GM23338 (cell line): ENCODE data around the gene UST. TPM values are rescaled to one million over a fixed set of nuclear protein-coding genes. Genes with fewer than 3 reads are reported as not detected.

Experiments used
- ATAC-seq: fragments of 200-7000 bp; cut with Tn5 transposase; 3 replicates; pipeline ENCODE4 v1.9.1; 2020
- DNase-seq: peaks from one replicate; pipeline ENCODE4 v3.0.0-alpha.2; 2015; ENCODE audit warnings: low spot score
- H2AFZ ChIP-seq: fragments of 200-600 bp; sonication (generic); 2 replicates; pipeline ENCODE4 v1.8.0; 2016; ENCODE audit warnings: antibody characterized with exemption, mild to moderate bottlenecking, moderate library complexity
- H3F3A ChIP-seq: fragments of 200-600 bp; sonication (generic); replicated peaks from 2 replicates; pipeline ENCODE4 v1.8.0; 2017; ENCODE audit warnings: antibody characterized with exemption, mixed run types, low read depth
- H3K27ac ChIP-seq: fragments of 200-600 bp; sonication (generic); 2 replicates; pipeline ENCODE4 v1.6.1; 2016; ENCODE audit warnings: low read depth
- H3K27me3 ChIP-seq: fragments of 200-600 bp; sonication (generic); 2 replicates; pipeline ENCODE4 v1.8.0; 2016; ENCODE audit warnings: mild to moderate bottlenecking, mixed run types, moderate library complexity; ENCODE audit not compliant: insufficient read depth
- H3K36me3 ChIP-seq: fragments of 200-600 bp; sonication (generic); 2 replicates; pipeline ENCODE4 v1.8.0; 2016; ENCODE audit warnings: mild to moderate bottlenecking; ENCODE audit not compliant: insufficient read depth
- H3K4me1 ChIP-seq: fragments of 200-600 bp; sonication (generic); 2 replicates; pipeline ENCODE4 v1.8.0; 2016; ENCODE audit warnings: mild to moderate bottlenecking, moderate library complexity; ENCODE audit not compliant: insufficient read depth
- H3K4me2 ChIP-seq: fragments of 200-600 bp; sonication (generic); 2 replicates; pipeline ENCODE4 v1.7.1; 2017; ENCODE audit warnings: mixed run types
- H3K4me3 ChIP-seq: fragments of 200-600 bp; sonication (generic); 2 replicates; pipeline ENCODE4 v1.6.1; 2016; ENCODE audit warnings: mixed run types
- H3K79me2 ChIP-seq: fragments of 200-600 bp; sonication (generic); replicated peaks from 2 replicates; pipeline ENCODE4 v1.8.0; 2017; ENCODE audit warnings: mild to moderate bottlenecking; ENCODE audit not compliant: insufficient read depth
- H3K9me2 ChIP-seq: fragments of 200-600 bp; sonication (generic); 2 replicates; pipeline ENCODE4 v1.8.0; 2017; ENCODE audit not compliant: insufficient read depth
- H4K20me1 ChIP-seq: fragments of 200-600 bp; sonication (generic); replicated peaks from 2 replicates; pipeline ENCODE4 v1.8.0; 2017; ENCODE audit warnings: mild to moderate bottlenecking; ENCODE audit not compliant: insufficient read depth
- H3K27ac Mint-ChIP-seq: 2 replicates; pipeline ENCODE4 v1.8.0; 2020; ENCODE audit warnings: inconsistent platforms, mild to moderate bottlenecking, moderate library complexity, mixed read lengths
- H3K27me3 Mint-ChIP-seq: 3 replicates; pipeline ENCODE4 v1.8.0; 2022; ENCODE audit warnings: low read depth, mild to moderate bottlenecking, moderate library complexity, mixed read lengths, inconsistent platforms; ENCODE audit not compliant: insufficient read depth, poor library complexity
- H3K36me3 Mint-ChIP-seq: 3 replicates; pipeline ENCODE4 v1.8.0; 2021; ENCODE audit warnings: low read depth, mild to moderate bottlenecking, inconsistent platforms, moderate library complexity, mixed read lengths
- H3K4me1 Mint-ChIP-seq: 3 replicates; pipeline ENCODE4 v1.8.0; 2020; ENCODE audit warnings: mild to moderate bottlenecking, inconsistent platforms, mixed read lengths
- H3K4me3 Mint-ChIP-seq: 3 replicates; pipeline ENCODE4 v1.8.0; 2021; ENCODE audit warnings: moderate library complexity, mild to moderate bottlenecking, inconsistent platforms, mixed read lengths
- H3K9me3 Mint-ChIP-seq: 3 replicates; pipeline ENCODE4 v1.8.0; 2020; ENCODE audit warnings: moderate library complexity, mild to moderate bottlenecking, inconsistent platforms, mixed read lengths
- ETS1 ChIP-seq: IDR thresholded peaks from 2 replicates; pipeline ENCODE4 v1.6.1; 2016; ENCODE audit warnings: antibody characterized with exemption
- EZH2phosphoT487 ChIP-seq: fragments of 200-600 bp; sonication (generic); IDR thresholded peaks from one replicate; pipeline ENCODE4 v1.8.1; 2018; ENCODE audit warnings: antibody characterized with exemption; ENCODE audit not compliant: unreplicated experiment
- NANOG ChIP-seq: IDR thresholded peaks from 2 replicates; pipeline ENCODE4 v1.6.1; 2016; ENCODE audit warnings: antibody characterized with exemption, borderline replicate concordance
- POLR2AphosphoS5 ChIP-seq: IDR thresholded peaks from 2 replicates; pipeline ENCODE4 v1.6.1; 2016; ENCODE audit warnings: antibody characterized with exemption, low read depth
- REST ChIP-seq: IDR thresholded peaks from one replicate; pipeline ENCODE4 v1.6.1; 2018; ENCODE audit warnings: antibody characterized with exemption; ENCODE audit not compliant: unreplicated experiment
- STAT1 ChIP-seq: IDR thresholded peaks from one replicate; pipeline ENCODE4 v1.6.1; 2016; ENCODE audit warnings: antibody characterized with exemption; ENCODE audit not compliant: unreplicated experiment
- ZNF114 ChIP-seq: fragments of 250-450 bp; sonication (Bioruptor Pico); IDR thresholded peaks from 2 replicates; pipeline ENCODE4 v1.5.0; 2020; ENCODE audit warnings: mild to moderate bottlenecking, moderate library complexity
- ZNF331 ChIP-seq: fragments of 250-450 bp; sonication (Bioruptor Pico); IDR thresholded peaks from 2 replicates; pipeline ENCODE4 v1.5.0; 2020; ENCODE audit warnings: low read depth, mild to moderate bottlenecking, moderate library complexity
- ZNF462 ChIP-seq: fragments of 250-450 bp; sonication (Bioruptor Pico); IDR thresholded peaks from 2 replicates; pipeline ENCODE4 v1.5.0; 2020; ENCODE audit warnings: mild to moderate bottlenecking, moderate library complexity
- polyA plus RNA-seq: library from polyadenylated mRNA; unstranded; fragments of >200 nt; fragmentation: Nextera tagmentation; extraction: Ambion mirVana; gene quantifications from 2 replicates; pipeline ENCODE4 v1.2.1, GENCODE V29; 2016
- total RNA-seq: library from RNA; depleted of rRNA; stranded (reverse); fragments of >200 nt; shearing (Covaris generic); gene quantifications from 2 replicates; pipeline ENCODE4 v1.2.3, GENCODE V29; 2014

Gene UST
- total and polyA plus RNA-seq, 2 experiments from 2014 or later = 12.6 to 33.0 TPM

GRCh38 chr6:148925701-148926100, 178.9 kb downstream of the UST start (continued):
- TF ChIP-seq ZNF462 (CRISPR knock-in tag) (no peak), STAT1 (no peak), EZH2phosphoT487 (no peak), REST (no peak), POLR2AphosphoS5 (no peak)

GRCh38 chr6:148926478-148926877, 179.6 kb downstream of the UST start:
- H3F3A ChIP-seq = no peaks in the 10 kb centered on the region
- Mint-ChIP-seq H3K4me1 (peaks cover 36% of the 10 kb centered on the region), H3K27ac (no peak overlapping the region; the same call in 1 of the 2 replicates), H3K4me3 (no peak overlapping the region), H3K9me3 (no peaks in the 10 kb centered on the region), H3K27me3 (no peaks in the 10 kb centered on the region), H3K36me3 (peaks cover 4% of the 10 kb centered on the region; the same call in 1 of the 3 replicates)
- no peak overlapping the region for H3K27ac ChIP-seq
- peaks cover 3% of the 10 kb centered on the region; the same call in 1 of the 2 replicates for H4K20me1 ChIP-seq
- ATAC-seq = no peak
- H3K4me3 ChIP-seq = no peak overlapping the region
- H3K4me1 ChIP-seq = peaks cover 36% of the 10 kb centered on the region
- no peaks in the 10 kb centered on the region for H3K36me3 ChIP-seq
- peaks cover 3% of the 10 kb centered on the region; the same call in 1 of the 2 replicates for H3K9me2 ChIP-seq
- H2AFZ ChIP-seq = no peak overlapping the region
- H3K79me2 ChIP-seq = peaks cover 39% of the 10 kb centered on the region; the same call in 1 of the 2 replicates
- no peaks in the 10 kb centered on the region for H3K27me3 ChIP-seq
- DNase-seq = no peak
- no peak overlapping the region for H3K4me2 ChIP-seq
- TF ChIP-seq REST = no peak
- no peak for TF ChIP-seq ZNF114
- TF ChIP-seq ZNF331 = no peak
- TF ChIP-seq STAT1 = no peak
- no peak for TF ChIP-seq EZH2phosphoT487
- TF ChIP-seq ETS1 = no peak
- TF ChIP-seq NANOG = no peak
